Endothelial cell of umbilical vein (primary cell): ENCODE data around the gene PCGF3. TPM values are rescaled to one million over a fixed set of nuclear protein-coding genes. Genes with fewer than 3 reads are reported as not detected.

ENCODE experiments used
- BruUV-seq: library from RNA; stranded (reverse); fragments of 400-500 nt; replicated peaks from 2 replicates; lab custom pipeline; 2021; lab: Mats Ljungman, UMichigan
- CTCF ChIA-PET: fragments of 300-600, 350-600 bp; sonication (Branson Sonifier 250); formaldehyde crosslinking; loops from one replicate; lab custom pipeline; 2021; ENCODE audit warnings: antibody characterized with exemption, inconsistent platforms; lab: Charles Lee
- POLR2A ChIA-PET: fragments of 300-600, 350-600 bp; sonication (Branson Sonifier 250); formaldehyde crosslinking; loops from one replicate; lab custom pipeline; 2021; ENCODE audit warnings: antibody characterized with exemption, inconsistent platforms; lab: Charles Lee
- DNase-seq: peaks from one replicate; pipeline ENCODE4 v3.0.0-alpha.2; 2011; ENCODE audit warnings: low read depth, low spot score
- FAIRE-seq: peaks from 2 replicates; lab custom pipeline; 2011; peaks lifted over from hg19 to GRCh38; lab: Jason Lieb, UNC
- H2AFZ ChIP-seq: 2 replicates; pipeline ENCODE4 v1.6.0; 2012; ENCODE audit warnings: low read depth, low read length, control low read depth, inconsistent platforms
- H3K27ac ChIP-seq: 2 replicates; pipeline ENCODE4 v1.5.1; 2011; ENCODE audit warnings: low read depth, mild to moderate bottlenecking, control low read depth, low read length, moderate library complexity; ENCODE audit not compliant: insufficient read depth
- H3K27me3 ChIP-seq, 2 experiments: 2 replicates each; pipeline versions ENCODE4 v1.6.0 to v1.6.1; 2011; ENCODE audit warnings: low read length in 2 of 2, mixed read lengths in 1 of 2; ENCODE audit not compliant: control insufficient read depth in 2 of 2, insufficient read depth in 2 of 2
- H3K36me3 ChIP-seq, 2 experiments: 2 replicates in 1 of 2; 3 replicates in 1 of 2; pipeline ENCODE4 v1.5.1; 2011; ENCODE audit warnings: low read length in 2 of 2, mild to moderate bottlenecking in 1 of 2, moderate library complexity in 1 of 2; ENCODE audit not compliant: control insufficient read depth in 2 of 2, insufficient read depth in 2 of 2; ENCODE audit errors: extremely low read depth in 1 of 2
- H3K4me1 ChIP-seq: 3 replicates; pipeline ENCODE4 v1.5.1; 2011; ENCODE audit warnings: mild to moderate bottlenecking, low read length; ENCODE audit not compliant: control insufficient read depth, insufficient read depth; ENCODE audit errors: extremely low read depth
- H3K4me2 ChIP-seq: 2 replicates; pipeline ENCODE4 v1.6.1; 2011; ENCODE audit warnings: low read length, control low read depth, mixed read lengths; ENCODE audit not compliant: insufficient read depth
- H3K4me3 ChIP-seq, 3 experiments: fragments of 200-600 bp in 1 of 3; sonication (generic), shearing (Covaris generic) in 1 of 3; replicated peaks in 1 of 3; 2 replicates each; pipeline ENCODE4 v1.5.1; 2011 to 2016; ENCODE audit warnings: control low read depth in 3 of 3, low read length in 3 of 3, mild to moderate bottlenecking in 2 of 3, inconsistent platforms in 1 of 3, low read depth in 1 of 3, moderate library complexity in 1 of 3; ENCODE audit not compliant: insufficient read depth in 1 of 3
- H3K79me2 ChIP-seq: 2 replicates; pipeline ENCODE4 v1.6.0; 2012; ENCODE audit warnings: low read length, inconsistent platforms; ENCODE audit not compliant: control insufficient read depth, insufficient read depth
- H3K9ac ChIP-seq: replicated peaks from 2 replicates; pipeline ENCODE3; 2011; ENCODE audit warnings: low read length, control low read depth; ENCODE audit not compliant: insufficient read depth; ENCODE audit errors: extremely low read depth
- H3K9me1 ChIP-seq: replicated peaks from 3 replicates; pipeline ENCODE4 v1.6.0; 2011; ENCODE audit warnings: mild to moderate bottlenecking, low read length; ENCODE audit not compliant: control insufficient read depth, insufficient read depth; ENCODE audit errors: extremely low read depth
- H3K9me3 ChIP-seq: replicated peaks from 2 replicates; pipeline ENCODE4 v1.5.1; 2012; ENCODE audit warnings: low read length, inconsistent platforms; ENCODE audit not compliant: control insufficient read depth, insufficient read depth
- H4K20me1 ChIP-seq: replicated peaks from 2 replicates; pipeline ENCODE3; 2011; ENCODE audit warnings: mild to moderate bottlenecking, low read length; ENCODE audit not compliant: control insufficient read depth, insufficient read depth; ENCODE audit errors: extremely low read depth
- EZH2 ChIP-seq: IDR thresholded peaks from 2 replicates; pipeline ENCODE4 v1.6.1; 2012; ENCODE audit warnings: borderline replicate concordance, low read depth, mild to moderate bottlenecking, moderate library complexity, low read length, inconsistent platforms; ENCODE audit not compliant: severe bottlenecking
- FOS ChIP-seq: IDR thresholded peaks from 2 replicates; pipeline ENCODE4 v1.6.1; 2011; ENCODE audit warnings: mild to moderate bottlenecking, low read length, moderate library complexity, borderline replicate concordance; ENCODE audit not compliant: insufficient read depth
- GATA2 ChIP-seq: IDR thresholded peaks from 2 replicates; pipeline ENCODE4 v1.7.0; 2011; ENCODE audit warnings: low read depth, mild to moderate bottlenecking, moderate library complexity, mixed read lengths, low read length; ENCODE audit not compliant: insufficient read length, insufficient read depth
- JUN ChIP-seq: IDR thresholded peaks from 2 replicates; pipeline ENCODE4 v1.6.1; 2011; ENCODE audit warnings: borderline replicate concordance, low read depth; ENCODE audit not compliant: insufficient read length, insufficient read depth
- MYC ChIP-seq: IDR thresholded peaks from one replicate; pipeline ENCODE4 v1.6.1; 2011; ENCODE audit warnings: mild to moderate bottlenecking, low read depth, low read length
- POLR2A ChIP-seq: IDR thresholded peaks from 2 replicates; pipeline ENCODE4 v1.6.1; 2012; ENCODE audit warnings: low read depth, mild to moderate bottlenecking, control low read depth, low read length
- POLR2AphosphoS5 ChIP-seq: IDR thresholded peaks from 2 replicates; pipeline ENCODE4 v1.6.1; 2012; ENCODE audit warnings: low read depth, mild to moderate bottlenecking, control low read depth, low read length, moderate library complexity; ENCODE audit not compliant: insufficient read depth
- dilution Hi-C: fragments of 300-500 bp; cut with MboI; formaldehyde crosslinking; loops from one replicate; pipeline ENCODE4 v1.15.0; 2019; ENCODE audit warnings: low sequenced_read_pairs; ENCODE audit not compliant: extremely low pct_ligation_motif_present
- intact Hi-C: fragments of 100-400 bp; cut with micrococcal nuclease; formaldehyde crosslinking; loops from one replicate; pipeline ENCODE4 v1.10.0; 2022
- polyA plus RNA-seq, 4 experiments: library from polyadenylated mRNA; depleted of rRNA in 3 of 4; stranded (reverse) in 3 of 4; unstranded in 1 of 4; fragments of >200 nt; gene quantifications; 2 replicates each; pipeline versions ENCODE4 v1.2.1 to v1.2.3, GENCODE V29; 2011 to 2012; ENCODE audit warnings: missing spikeins in 1 of 4
- total RNA-seq: library from RNA; stranded (reverse); gene quantifications from 2 replicates; pipeline ENCODE4 v1.2.3, GENCODE V29; 2021
- TF ChIP-seq, protein P1 (sequence below): IDR thresholded peaks from 2 replicates; pipeline ENCODE4 v1.6.1; 2011; ENCODE audit not compliant: insufficient read depth, insufficient read length
- TF ChIP-seq, protein P2 (sequence below), 2 donors: IDR thresholded peaks; 1 replicate in 1 of 2; 2 replicates in 1 of 2; pipeline ENCODE4 v1.5.1; 2011; ENCODE audit warnings: low read length in 2 of 2, mild to moderate bottlenecking in 2 of 2, moderate library complexity in 2 of 2, control low read depth in 1 of 2, inconsistent platforms in 1 of 2, low read depth in 1 of 2; ENCODE audit not compliant: insufficient read depth in 1 of 2; ENCODE audit errors: extremely low read depth in 1 of 2

Gene PCGF3
- total and polyA plus RNA-seq, 2 donors (not counting 3 experiments of a cell fraction or from before 2014, with no cell fraction given): 70.2 to 91.8 TPM

GRCh38 chr4:793093-793861, 87.6 kb downstream of the PCGF3 start:
- H2AFZ ChIP-seq: no peak overlapping the region
- no TSS peak for BruUV-seq
- dilution Hi-C loops: no loop called here
- no peak overlapping the region for H3K4me3 ChIP-seq
- no peak overlapping the region for H3K4me2 ChIP-seq
- intact Hi-C loops: no loop called here
- no peaks in the 10 kb centered on the region for H3K9me1 ChIP-seq
- H4K20me1 ChIP-seq: no peaks in the 10 kb centered on the region
- H3K9me3 ChIP-seq: no peaks in the 10 kb centered on the region
- peaks cover 34 to 39% of the 10 kb centered on the region in 2 experiments for H3K27me3 ChIP-seq
- no peaks in the 10 kb centered on the region for H3K36me3 ChIP-seq
- no peaks in the 10 kb centered on the region for H3K4me1 ChIP-seq
- H3K9ac ChIP-seq: no peak overlapping the region
- no peaks in the 10 kb centered on the region for H3K79me2 ChIP-seq
- CTCF ChIA-PET: no interaction called here
- no peak for FAIRE-seq
- TF ChIP-seq GATA2: no peak
- no peak for TF ChIP-seq POLR2AphosphoS5
- TF ChIP-seq, protein P1, sequence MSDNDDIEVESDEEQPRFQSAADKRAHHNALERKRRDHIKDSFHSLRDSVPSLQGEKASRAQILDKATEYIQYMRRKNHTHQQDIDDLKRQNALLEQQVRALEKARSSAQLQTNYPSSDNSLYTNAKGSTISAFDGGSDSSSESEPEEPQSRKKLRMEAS: no peak
- TF ChIP-seq POLR2A: no peak
- TF ChIP-seq MYC: no peak
- no peak for TF ChIP-seq FOS
- no peak for TF ChIP-seq EZH2
- TF ChIP-seq, protein P2, sequence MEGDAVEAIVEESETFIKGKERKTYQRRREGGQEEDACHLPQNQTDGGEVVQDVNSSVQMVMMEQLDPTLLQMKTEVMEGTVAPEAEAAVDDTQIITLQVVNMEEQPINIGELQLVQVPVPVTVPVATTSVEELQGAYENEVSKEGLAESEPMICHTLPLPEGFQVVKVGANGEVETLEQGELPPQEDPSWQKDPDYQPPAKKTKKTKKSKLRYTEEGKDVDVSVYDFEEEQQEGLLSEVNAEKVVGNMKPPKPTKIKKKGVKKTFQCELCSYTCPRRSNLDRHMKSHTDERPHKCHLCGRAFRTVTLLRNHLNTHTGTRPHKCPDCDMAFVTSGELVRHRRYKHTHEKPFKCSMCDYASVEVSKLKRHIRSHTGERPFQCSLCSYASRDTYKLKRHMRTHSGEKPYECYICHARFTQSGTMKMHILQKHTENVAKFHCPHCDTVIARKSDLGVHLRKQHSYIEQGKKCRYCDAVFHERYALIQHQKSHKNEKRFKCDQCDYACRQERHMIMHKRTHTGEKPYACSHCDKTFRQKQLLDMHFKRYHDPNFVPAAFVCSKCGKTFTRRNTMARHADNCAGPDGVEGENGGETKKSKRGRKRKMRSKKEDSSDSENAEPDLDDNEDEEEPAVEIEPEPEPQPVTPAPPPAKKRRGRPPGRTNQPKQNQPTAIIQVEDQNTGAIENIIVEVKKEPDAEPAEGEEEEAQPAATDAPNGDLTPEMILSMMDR (IDR thresholded peaks at IDR 0.05; ENCODE audit: extremely low read depth in 1 of 2, insufficient read depth in 1 of 2, low read depth in 1 of 2, low read length in 2 of 2): no peak
- TF ChIP-seq JUN: no peak
- no peak for DNase-seq
- POLR2A ChIA-PET: no interaction called here
- no peak overlapping the region for H3K27ac ChIP-seq
